Loucy (cell line): ENCODE data around the gene JAZF1.

Experiments
- EZH2phosphoT487 ChIP-seq: fragments of 200-600 bp; IDR thresholded peaks from 2 replicates; pipeline ENCODE4 v1.6.1; 2018; ENCODE audit warnings: antibody characterized with exemption, mild to moderate bottlenecking, moderate library complexity, borderline replicate concordance
- TF ChIP-seq, protein P1 (sequence below): fragments of 200-600 bp; sonication (generic); conservative IDR thresholded peaks from 2 replicates; pipeline ENCODE4 v1.5.1; 2014; ENCODE audit warnings: mild to moderate bottlenecking, antibody characterized with exemption, low read length

DNA sequence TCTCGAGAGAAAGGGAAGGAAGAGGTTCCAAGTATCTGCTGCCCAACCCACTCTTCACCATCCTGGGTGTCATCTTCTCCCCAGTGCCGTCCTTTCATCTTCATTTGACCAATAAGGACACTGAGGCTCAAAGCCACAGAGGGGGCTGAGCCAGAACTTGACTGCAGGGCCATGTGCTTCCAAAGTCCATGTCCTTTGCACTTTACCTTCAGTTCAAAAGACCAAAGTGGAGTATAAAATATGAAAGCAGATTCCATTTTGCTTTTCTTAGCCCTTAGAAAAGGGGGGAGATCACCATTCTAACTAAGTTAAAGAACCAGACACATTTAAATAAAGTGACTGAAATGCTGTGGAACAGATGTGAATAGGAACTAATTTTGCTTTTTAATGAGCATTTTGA is 56.2 kb downstream of the JAZF1 start:
- TF ChIP-seq, protein P1, sequence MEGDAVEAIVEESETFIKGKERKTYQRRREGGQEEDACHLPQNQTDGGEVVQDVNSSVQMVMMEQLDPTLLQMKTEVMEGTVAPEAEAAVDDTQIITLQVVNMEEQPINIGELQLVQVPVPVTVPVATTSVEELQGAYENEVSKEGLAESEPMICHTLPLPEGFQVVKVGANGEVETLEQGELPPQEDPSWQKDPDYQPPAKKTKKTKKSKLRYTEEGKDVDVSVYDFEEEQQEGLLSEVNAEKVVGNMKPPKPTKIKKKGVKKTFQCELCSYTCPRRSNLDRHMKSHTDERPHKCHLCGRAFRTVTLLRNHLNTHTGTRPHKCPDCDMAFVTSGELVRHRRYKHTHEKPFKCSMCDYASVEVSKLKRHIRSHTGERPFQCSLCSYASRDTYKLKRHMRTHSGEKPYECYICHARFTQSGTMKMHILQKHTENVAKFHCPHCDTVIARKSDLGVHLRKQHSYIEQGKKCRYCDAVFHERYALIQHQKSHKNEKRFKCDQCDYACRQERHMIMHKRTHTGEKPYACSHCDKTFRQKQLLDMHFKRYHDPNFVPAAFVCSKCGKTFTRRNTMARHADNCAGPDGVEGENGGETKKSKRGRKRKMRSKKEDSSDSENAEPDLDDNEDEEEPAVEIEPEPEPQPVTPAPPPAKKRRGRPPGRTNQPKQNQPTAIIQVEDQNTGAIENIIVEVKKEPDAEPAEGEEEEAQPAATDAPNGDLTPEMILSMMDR, result no peak
- no peak for TF ChIP-seq EZH2phosphoT487
